Activated CD4-positive, alpha-beta T cell treated with anti-CD3 and anti-CD28 coated beads for 1 hour (primary cell): ENCODE results near the gene SLC6A13.
"Not testable (repeated sequence)": the region's sequence is repeated elsewhere in the genome, so short reads cannot be mapped to it uniquely, and the experiment has no call there.

Source experiments
- DNase-seq: peaks from one replicate; pipeline ENCODE4 v3.0.0-alpha.2; 2020

SLC6A13 gene

DNA sequence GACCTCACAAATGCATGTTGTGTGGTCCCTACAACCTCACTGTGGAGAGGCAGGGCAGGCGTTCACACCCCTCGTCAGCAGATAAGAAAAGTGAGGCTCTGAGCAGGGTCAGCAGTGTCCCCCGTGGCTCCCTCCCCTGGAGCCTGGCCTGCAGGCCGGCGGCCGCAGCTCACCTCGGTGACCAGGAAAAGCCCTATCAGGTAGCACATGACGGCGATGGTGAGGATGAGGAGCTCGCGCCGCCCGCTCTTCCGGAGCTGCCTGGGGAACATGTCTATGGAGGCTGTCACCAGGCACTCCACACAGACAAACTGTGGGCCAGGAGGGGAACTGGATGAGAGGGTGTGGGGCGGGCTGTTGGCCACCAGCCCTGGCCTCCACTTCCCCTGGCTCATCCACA is 66.7 kb downstream of the SLC6A13 start:
- DNase-seq = no peak

- no peak for DNase-seq
Measured at GRCh38 chr12:195156-195555, 67.5 kb downstream of the SLC6A13 start.

DNA sequence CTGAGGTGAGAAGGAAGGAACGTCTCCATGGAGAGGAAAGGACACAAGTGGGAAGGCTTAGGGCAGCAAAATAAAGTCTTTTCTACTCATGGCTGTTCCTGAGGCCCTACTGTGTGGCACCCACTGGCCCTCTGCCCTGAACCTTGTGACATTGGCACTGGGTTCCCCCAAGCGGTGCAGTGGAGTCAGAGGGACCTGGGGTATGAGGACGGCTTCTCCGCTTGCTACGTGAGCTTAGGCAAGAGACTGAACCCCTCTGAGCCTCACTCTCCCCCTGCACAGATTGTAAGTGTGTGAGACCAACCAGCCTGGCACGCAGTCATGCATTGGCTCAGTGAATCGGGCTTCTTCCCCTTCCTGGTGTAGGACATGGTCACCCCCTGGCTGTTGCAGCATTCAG is 68.4 kb downstream of the SLC6A13 start:
- DNase-seq = no peak

DNA sequence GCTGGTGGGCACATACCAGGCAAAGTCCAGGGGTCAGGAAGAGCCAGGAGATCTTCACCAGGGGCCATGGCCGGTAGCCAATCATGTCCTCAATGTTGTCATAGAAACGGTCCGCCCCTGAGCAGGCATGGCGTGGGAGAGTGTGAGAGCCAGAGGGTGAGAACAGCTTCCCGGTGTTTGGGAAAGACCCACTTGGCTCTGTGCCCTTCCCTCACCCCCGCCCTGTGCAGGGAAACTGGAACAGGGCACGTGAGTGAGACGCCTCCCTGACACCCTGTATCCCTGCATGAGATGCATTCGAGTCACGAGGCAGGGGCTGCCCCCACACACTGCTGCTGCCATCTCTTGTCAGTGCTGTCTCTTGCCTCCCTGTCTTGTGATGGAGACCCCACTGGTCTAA is 69.4 kb downstream of the SLC6A13 start:
- no peak for DNase-seq

DNA sequence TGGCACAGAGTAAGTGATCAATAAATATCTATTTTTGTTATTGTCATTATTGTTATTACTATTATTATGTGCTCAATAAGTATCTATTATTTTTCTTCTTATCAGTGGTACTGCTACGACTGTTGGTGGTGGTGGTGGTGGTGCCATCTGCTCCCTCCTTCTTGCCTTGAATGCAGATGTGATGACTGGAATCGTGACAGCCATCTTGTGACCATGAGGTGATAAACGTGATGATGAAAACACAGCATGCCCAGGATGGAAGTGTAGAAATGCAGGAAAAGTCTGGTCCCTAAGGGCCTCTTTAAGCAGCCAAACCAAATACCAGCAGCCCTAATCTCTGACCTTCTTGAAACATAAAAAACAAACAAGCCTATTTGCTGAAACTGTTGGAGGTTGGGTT is 71.1 kb downstream of the SLC6A13 start:
- DNase-seq = no peak

- DNase-seq = no peak
Measured at GRCh38 chr12:190881-191280, 71.8 kb downstream of the SLC6A13 start.

DNA sequence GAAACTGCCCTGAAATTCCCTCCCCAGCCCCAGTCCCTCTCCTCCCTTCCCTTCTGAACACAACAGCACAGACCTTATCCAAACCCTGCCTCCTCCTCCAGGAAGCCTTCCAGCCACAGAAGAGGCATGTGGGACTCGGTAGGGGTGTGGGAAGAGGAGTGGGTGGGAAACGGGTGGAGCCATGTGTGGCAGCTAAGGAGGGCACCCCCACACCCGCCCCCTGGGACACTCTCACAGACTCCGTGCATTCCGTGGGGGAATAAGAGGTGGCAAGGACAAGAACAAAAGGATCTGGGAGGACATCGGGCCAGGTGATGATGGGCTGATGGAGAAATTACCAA is 73.0 kb downstream of the SLC6A13 start:
- DNase-seq = no peak

- no peak for DNase-seq
Measured at GRCh38 chr12:188910-189621, 73.6 kb downstream of the SLC6A13 start.

- not testable (repeated sequence) for DNase-seq
Measured at GRCh38 chr12:187986-188909, 74.4 kb downstream of the SLC6A13 start.

DNA sequence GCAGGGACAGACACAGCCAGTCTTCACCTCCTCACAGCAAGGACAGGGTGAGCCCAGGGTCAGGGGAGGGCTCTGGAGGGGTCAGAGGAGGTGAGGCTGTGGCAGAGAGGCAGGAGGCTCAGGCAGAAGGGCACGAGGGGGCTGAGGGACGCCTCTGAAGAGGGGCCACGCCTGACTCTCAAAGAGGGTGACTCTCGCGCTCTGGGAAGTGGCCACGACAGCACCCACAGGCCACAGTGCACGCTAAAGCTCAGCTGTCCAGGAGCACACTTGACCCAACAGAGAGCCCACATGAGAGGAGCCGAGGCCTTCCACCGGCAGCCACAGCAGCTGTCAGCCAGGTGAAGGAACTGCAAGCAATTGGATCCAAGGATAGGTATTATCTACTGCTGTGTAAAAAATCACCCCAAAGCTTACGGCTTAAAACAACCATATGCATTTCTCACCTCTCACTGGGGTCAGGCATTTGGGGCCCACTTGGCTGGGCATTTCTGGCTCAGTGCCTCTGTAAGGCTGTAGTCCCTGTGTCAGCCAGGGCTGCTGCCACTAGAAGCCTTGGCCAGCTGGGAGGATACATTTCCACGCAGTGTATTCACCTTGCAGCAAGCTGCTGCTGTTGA is 76.5 kb downstream of the SLC6A13 start:
- no peak for DNase-seq

GRCh38 chr12:185576-185955 is 77.1 kb downstream of the SLC6A13 start:
- no peak for DNase-seq

DNA sequence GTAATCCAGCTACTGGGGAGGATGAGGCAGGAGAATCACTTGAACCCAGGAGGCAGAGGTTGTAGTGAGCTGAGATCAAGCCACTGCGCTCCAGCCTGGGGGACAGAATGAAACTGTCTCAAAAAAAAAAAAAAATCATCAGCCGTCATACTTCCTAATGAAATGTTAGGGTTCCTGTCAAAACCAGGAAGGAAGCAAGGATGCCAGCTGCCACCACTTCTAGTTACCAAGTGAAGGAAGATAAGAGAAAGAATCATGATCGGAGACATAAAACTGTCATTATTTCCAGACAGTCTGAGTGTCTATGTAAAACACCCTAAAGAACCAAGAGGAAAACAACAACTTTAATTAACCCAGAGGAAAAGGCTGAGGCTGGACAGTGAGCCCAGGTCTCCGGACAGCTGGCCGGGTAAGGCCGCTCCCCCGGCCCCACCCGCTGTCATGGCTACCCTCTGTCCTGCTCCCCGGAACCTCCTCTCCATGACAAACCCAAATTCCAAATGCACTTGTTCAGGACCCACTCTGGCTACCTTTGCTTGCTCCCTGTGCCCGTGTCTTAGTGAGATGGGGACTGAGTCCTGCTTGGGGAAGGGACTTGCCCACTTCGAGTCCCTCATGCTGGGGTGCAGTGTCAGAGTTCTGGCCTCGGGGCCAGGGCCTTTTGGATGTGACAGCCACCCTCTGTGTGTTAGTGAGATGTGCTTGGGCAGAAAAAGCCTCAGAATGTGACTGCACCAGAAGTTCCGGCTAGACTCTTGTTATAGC is 77.6 kb downstream of the SLC6A13 start:
- DNase-seq = no peak

DNA sequence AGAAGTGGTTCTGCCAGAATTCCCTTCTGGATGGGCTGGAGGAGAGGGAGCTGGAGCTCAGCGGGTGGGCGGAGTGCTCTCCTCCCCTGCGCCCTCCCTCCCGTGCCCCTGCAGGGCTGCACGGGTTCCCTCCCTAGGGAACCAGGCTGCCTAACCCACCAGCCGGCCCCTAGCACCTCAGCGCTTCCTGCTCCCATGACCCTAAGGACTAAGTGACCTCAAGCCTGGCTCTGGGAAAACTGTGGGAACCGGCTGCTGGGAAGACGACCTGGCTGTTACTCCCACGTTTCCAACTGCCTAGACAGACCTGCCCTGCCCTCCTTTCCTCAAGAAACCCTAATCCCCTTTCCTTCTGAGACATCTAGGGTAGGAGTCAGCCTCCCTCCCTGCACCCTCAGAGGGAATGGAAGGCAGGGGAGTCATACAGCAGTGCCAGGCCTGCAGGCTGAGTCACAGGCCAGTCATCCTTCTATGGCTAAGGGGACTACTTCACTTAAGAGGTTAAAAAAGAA is 80.2 kb downstream of the SLC6A13 start:
- DNase-seq = no peak

DNA sequence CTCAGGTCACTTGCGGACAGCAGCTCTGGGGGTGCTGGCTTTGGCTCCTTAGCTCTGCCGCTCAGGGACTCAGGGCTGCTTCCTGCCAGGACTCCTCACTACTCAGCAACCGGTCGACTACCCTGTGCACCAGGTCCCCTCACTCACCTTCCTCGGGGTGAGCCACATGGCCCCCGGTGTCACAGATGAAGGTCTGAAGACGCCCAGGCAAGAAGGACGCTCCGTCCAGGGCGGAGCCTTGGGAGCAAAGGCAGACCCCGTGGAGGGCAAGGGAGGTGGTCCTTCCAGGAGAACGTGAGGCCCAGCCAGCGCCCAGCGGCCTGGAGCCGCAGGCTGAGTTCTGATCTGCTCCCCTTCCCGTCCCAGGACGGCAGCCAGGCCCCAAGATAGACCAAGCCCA is 80.7 kb downstream of the SLC6A13 start:
- DNase-seq = no peak

DNA sequence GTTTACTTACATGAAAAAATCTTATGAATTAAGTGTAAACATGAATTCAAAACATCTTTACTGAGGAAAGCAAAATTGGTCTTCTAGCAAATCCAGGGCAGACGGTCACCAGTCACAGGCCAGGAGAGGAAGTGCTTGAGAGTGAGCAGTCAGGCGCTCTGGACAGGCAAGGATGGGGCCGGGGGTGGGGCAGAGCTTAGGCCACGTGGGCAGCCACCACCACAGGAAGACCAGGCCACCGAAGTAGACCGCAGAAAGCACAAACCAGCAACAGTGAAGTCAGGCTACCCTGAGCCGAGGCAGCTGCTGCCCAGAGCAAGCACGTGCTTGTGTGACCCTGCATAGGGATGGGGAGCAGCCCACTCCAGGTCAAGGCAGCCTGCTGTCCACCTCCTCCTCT is 82.2 kb downstream of the SLC6A13 start:
- no peak for DNase-seq

- no peak for DNase-seq
Measured at GRCh38 chr12:179885-180284, 82.8 kb downstream of the SLC6A13 start.

DNA sequence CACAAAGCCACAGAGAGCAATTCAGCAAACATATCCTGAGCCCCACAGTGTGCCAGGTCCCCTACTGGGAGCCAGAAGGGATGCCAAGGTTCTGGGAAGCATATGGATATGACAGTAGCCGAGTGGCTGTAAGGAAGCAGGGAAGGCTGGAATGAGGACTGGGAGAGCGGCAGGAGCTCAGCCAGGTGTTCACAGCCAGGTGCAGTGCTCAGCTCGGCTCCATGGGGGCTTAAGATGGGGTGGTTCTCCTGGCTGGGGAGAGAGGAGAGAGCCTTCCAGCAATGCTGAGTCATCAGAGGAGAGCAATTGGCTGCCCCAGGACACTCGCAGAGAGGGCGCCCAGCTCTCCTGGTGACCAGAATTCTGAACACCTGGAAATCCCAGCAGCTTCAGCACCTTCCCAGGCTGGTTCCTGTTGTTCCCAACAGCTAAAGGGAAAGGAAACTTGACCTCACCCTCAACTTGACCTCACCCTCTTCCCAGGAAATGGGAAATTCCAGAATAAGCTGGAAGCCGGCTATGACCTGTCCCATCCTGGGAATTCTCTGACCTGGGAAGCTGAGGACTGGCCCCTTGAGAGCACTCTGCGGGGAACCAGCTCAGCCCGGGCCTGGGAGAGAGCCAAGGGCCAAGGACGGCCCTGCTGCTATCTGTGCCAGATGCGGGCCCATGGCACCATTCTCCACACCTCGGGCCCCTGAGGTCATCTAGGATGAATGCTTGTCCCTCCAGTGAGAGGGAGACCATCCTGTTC is 83.3 kb downstream of the SLC6A13 start:
- no peak for DNase-seq

DNA sequence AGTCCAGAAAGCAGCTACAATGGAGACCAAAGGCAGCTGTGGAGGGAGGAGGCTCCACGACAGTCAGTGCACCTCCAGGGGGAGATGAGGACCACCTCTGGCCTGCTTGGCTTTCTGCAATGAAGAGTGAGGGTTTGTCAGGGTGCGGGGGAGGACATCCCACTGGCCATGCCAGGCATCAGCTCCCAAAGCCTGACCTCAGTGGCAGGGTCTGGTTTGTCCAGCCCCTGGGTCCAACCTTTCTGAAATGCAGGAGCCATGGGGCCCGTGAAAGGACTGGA is 83.9 kb downstream of the SLC6A13 start:
- no peak for DNase-seq

GRCh38 chr12:177980-178828 is 84.4 kb downstream of the SLC6A13 start:
- no peak for DNase-seq

DNA sequence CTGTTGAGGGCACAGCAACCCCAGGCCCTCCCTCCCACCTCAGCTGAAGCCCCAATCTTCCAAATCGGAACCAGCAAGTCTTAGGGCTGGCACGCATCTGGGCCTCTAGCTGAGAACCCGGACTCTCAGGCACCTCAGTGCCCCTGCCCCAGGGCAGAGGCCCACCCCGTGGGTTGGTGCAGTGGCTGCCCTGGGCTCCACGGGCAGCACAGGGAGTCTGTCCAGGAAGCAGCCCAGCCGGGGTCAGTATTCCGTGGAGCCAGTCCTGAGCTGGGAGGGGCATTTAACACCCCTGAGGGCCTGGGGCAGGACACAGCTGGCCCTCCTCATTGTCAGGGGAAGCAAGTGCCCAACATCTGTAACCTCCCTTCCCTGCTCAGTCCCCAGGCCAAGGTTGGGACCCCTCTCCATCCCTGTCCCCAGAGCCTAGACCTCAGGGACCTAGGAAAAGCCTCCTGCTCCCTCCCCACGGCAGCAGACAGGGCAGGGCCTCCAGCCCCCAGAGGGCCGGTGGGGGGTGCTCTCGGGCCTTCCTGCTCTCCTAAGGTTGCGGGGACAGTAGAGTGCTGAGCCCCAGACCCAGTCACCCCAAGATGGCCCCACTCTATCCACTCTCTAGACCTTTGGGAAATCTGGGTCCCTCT is 85.2 kb downstream of the SLC6A13 start:
- DNase-seq = no peak
